PC-3 (cell line): ENCODE data around the gene CAMK2N2. TPM values are rescaled to one million over a fixed set of nuclear protein-coding genes. Genes with fewer than 3 reads are reported as not detected.

ENCODE experiments used
- ATAC-seq: fragments of 200-7000 bp; cut with Tn5 transposase; 2 replicates; pipeline ENCODE4 v1.9.1; 2020; ENCODE audit warnings: mild to moderate bottlenecking, moderate library complexity
- BruUV-seq: library from RNA; stranded (reverse); fragments of 400-500 nt; replicated peaks from 2 replicates; lab custom pipeline; 2021; lab: Mats Ljungman, UMichigan
- CTCF ChIA-PET: fragments of 300-600 bp; sonication (Branson Sonifier 250); formaldehyde crosslinking; loops from one replicate; lab custom pipeline; 2022; ENCODE audit warnings: antibody characterized with exemption; lab: Charles Lee
- POLR2A ChIA-PET: fragments of 300-600 bp; sonication (Branson Sonifier 250); formaldehyde crosslinking; loops from one replicate; lab custom pipeline; 2022; ENCODE audit warnings: antibody characterized with exemption; ENCODE audit not compliant: unreplicated experiment; lab: Charles Lee
- DNase-seq: peaks from one replicate; pipeline ENCODE4 v3.0.0-alpha.2; 2015
- H2AFZ ChIP-seq: fragments of 300-600 bp; sonication (generic); 2 replicates; pipeline ENCODE4 v1.6.0; 2016; ENCODE audit warnings: antibody characterized with exemption, low read length
- H3F3A ChIP-seq: fragments of 300-600 bp; sonication (generic); one replicate; pipeline ENCODE4 v1.6.0; 2017; ENCODE audit warnings: antibody characterized with exemption, low read length, control low read depth, mild to moderate bottlenecking; ENCODE audit not compliant: unreplicated experiment
- H3K27ac ChIP-seq: fragments of 300-600 bp; sonication (generic); 2 replicates; pipeline ENCODE4 v1.5.1; 2016; ENCODE audit warnings: mild to moderate bottlenecking, low read length
- H3K27me3 ChIP-seq: fragments of 300-600 bp; sonication (generic); 2 replicates; pipeline ENCODE4 v1.6.1; 2016; ENCODE audit warnings: low read length, mixed read lengths
- H3K36me3 ChIP-seq: fragments of 300-600 bp; sonication (generic); 2 replicates; pipeline ENCODE4 v1.6.1; 2016; ENCODE audit warnings: low read depth, mixed run types, low read length, mixed read lengths
- H3K4me1 ChIP-seq: fragments of 300-600 bp; sonication (generic); 2 replicates; pipeline ENCODE4 v1.5.1; 2016; ENCODE audit warnings: low read length; ENCODE audit not compliant: insufficient read depth
- H3K4me2 ChIP-seq: fragments of 300-600 bp; sonication (generic); 2 replicates; pipeline ENCODE4 v1.6.0; 2016; ENCODE audit warnings: low read length
- H3K4me3 ChIP-seq: fragments of 300-600 bp; sonication (generic); 2 replicates; pipeline ENCODE4 v1.5.1; 2016; ENCODE audit warnings: mild to moderate bottlenecking, low read length, mixed read lengths
- H3K79me2 ChIP-seq: fragments of 300-600 bp; sonication (generic); 2 replicates; pipeline ENCODE4 v1.6.1; 2017; ENCODE audit warnings: low read length, mixed read lengths
- H3K9ac ChIP-seq: fragments of 300-600 bp; sonication (generic); 2 replicates; pipeline ENCODE4 v1.6.0; 2016; ENCODE audit warnings: mild to moderate bottlenecking, low read length
- H3K9me2 ChIP-seq: fragments of 300-600 bp; sonication (generic); replicated peaks from 2 replicates; pipeline ENCODE4 v1.6.1; 2016; ENCODE audit warnings: mixed run types, low read length, mixed read lengths
- H3K9me3 ChIP-seq: fragments of 300-600 bp; sonication (generic); 2 replicates; pipeline ENCODE4 v1.6.1; 2016; ENCODE audit warnings: low read length, mixed read lengths
- H4K20me1 ChIP-seq: fragments of 300-600 bp; sonication (generic); 2 replicates; pipeline ENCODE4 v1.6.1; 2016; ENCODE audit warnings: low read length, mixed read lengths
- EZH2 ChIP-seq: fragments of 300-600 bp; sonication (generic); IDR thresholded peaks from one replicate; pipeline ENCODE4 v1.6.1; 2017; ENCODE audit warnings: antibody characterized with exemption, mild to moderate bottlenecking, low read length; ENCODE audit not compliant: unreplicated experiment
- EZH2phosphoT487 ChIP-seq: fragments of 300-600 bp; sonication (generic); IDR thresholded peaks from 2 replicates; pipeline ENCODE4 v1.6.1; 2018; ENCODE audit warnings: mild to moderate bottlenecking, antibody characterized with exemption, low read length, borderline replicate concordance
- intact Hi-C: fragments of 100-400 bp; cut with micrococcal nuclease; formaldehyde crosslinking; loops from 2 replicates; pipeline ENCODE4 v1.9.0; 2023
- total RNA-seq: library from RNA; depleted of rRNA; stranded (reverse); fragments of >200 nt; gene quantifications from 2 replicates; pipeline ENCODE4 v1.2.3, GENCODE V29; 2014
- TF ChIP-seq, protein P1 (sequence below): fragments of 300-600 bp; sonication (generic); conservative IDR thresholded peaks from 2 replicates; pipeline ENCODE4 v1.5.1; 2017; ENCODE audit warnings: antibody characterized with exemption, low read depth, mild to moderate bottlenecking, low read length

Gene CAMK2N2
- total RNA-seq, 1 experiment from 2014 or later: 1.1 TPM

DNA sequence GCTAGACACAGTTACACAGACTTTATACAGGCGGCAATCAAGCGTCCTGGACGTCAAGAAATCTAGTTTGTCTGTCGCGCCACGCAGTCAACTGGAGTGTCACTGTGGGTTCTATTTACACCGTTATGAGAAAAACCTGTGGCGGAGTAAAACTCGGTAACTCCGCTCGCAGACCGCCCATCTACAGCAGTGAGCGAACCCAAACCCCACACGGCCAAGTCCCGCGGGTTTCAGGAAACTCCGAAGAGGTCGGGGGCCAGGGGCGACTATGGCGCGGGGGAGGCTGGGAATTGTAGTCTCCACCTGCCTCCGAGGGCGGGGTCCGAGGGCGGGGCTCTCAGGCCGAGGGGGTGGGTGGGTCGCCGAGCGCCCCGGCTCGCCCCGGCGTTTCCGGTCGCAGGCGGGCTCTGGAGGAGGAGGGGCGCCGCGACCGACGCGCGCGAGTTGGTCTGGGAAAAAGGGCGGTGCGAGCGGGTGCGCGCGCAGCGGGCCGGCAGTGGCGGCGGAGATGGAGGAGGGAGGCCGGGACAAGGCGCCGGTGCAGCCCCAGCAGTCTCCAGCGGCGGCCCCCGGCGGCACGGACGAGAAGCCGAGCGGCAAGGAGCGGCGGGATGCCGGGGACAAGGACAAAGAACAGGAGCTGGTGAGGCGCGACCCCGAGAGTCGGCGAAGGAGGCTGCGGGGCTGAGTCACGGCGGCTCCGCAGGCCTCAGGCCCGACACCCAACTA lies 37.6 kb upstream of the CAMK2N2 start, which contains the start of gene PSMD2:
Gene PSMD2, plus strand, starts transcription at position 483 of the 729 bp plus-strand sequence. Its CDS starts 26 bp downstream, at position 509.
- H3F3A ChIP-seq: no peaks in the 10 kb centered on the region
- H3K4me2 ChIP-seq: peak within 1 kb of the TSS; percentile 94
- H3K9ac ChIP-seq: peak within 1 kb of the TSS; percentile 98
- H3K27me3 ChIP-seq: no peaks in the 10 kb centered on the region
- peaks cover 20% of the 10 kb centered on the region for H3K4me1 ChIP-seq
- peak within 1 kb of the TSS; percentile 98 for H2AFZ ChIP-seq
- H3K9me2 ChIP-seq: no peaks in the 10 kb centered on the region
- peaks cover 36% of the 10 kb centered on the region for H3K36me3 ChIP-seq
- ATAC-seq: peak; percentile 89
- H3K9me3 ChIP-seq: no peaks in the 10 kb centered on the region
- H3K4me3 ChIP-seq: peak within 1 kb of the TSS; percentile 100
- DNase-seq: peak; percentile 97
- intact Hi-C loops: loop anchor here (1.0 to 2.0 kb wide), 4 partner anchors 15 to 125 kb away; partner anchors contain the start of genes ALG3, AP2M1, EEF1AKMT4 and EIF4G1
- TF ChIP-seq, protein P1, sequence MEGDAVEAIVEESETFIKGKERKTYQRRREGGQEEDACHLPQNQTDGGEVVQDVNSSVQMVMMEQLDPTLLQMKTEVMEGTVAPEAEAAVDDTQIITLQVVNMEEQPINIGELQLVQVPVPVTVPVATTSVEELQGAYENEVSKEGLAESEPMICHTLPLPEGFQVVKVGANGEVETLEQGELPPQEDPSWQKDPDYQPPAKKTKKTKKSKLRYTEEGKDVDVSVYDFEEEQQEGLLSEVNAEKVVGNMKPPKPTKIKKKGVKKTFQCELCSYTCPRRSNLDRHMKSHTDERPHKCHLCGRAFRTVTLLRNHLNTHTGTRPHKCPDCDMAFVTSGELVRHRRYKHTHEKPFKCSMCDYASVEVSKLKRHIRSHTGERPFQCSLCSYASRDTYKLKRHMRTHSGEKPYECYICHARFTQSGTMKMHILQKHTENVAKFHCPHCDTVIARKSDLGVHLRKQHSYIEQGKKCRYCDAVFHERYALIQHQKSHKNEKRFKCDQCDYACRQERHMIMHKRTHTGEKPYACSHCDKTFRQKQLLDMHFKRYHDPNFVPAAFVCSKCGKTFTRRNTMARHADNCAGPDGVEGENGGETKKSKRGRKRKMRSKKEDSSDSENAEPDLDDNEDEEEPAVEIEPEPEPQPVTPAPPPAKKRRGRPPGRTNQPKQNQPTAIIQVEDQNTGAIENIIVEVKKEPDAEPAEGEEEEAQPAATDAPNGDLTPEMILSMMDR: no peak
- no peak for TF ChIP-seq EZH2phosphoT487
- no peak for TF ChIP-seq EZH2
- peaks cover 49% of the 10 kb centered on the region for H3K79me2 ChIP-seq
- peaks cover 35% of the 10 kb centered on the region for H4K20me1 ChIP-seq
- no TSS peak for BruUV-seq
- POLR2A ChIA-PET: interaction anchor here (0.6 kb wide), 1 partner anchor 55 kb away, joined by 3 read pairs; no protein-coding TSS in a partner anchor
- CTCF ChIA-PET: no interaction called here
- peak within 1 kb of the TSS; percentile 80 for H3K27ac ChIP-seq

DNA sequence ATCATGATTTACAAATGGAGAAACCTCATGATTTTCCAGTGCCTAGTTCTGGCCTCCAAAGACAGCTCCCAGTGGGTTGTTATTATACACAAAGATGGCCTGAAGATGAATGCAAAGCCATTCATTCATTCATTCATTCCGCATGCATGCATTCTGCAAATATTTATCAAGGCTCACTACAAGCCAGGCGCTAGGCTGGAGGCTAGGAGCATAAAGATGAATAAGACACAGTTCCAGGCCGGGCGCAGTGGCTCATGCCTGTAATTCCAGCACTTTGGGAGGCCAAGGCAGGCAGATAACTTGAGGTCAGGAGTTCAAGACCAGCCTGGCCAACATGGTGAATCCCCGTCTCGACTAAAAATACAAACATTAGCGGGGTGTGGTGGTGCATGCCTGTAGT lies 35.3 kb upstream of the CAMK2N2 start:
- Histone ChIP-seq H3K79me2 (peaks cover 26% of the 10 kb centered on the region), H3K4me2 (no peak overlapping the region), H3K9me3 (no peaks in the 10 kb centered on the region), H3K4me1 (peaks cover 12% of the 10 kb centered on the region), H3K9ac (no peak overlapping the region), H3K36me3 (peaks cover 13% of the 10 kb centered on the region), H2AFZ (no peak overlapping the region), H3F3A (no peaks in the 10 kb centered on the region), H4K20me1 (peaks cover 12% of the 10 kb centered on the region), H3K27ac (no peak overlapping the region), H3K4me3 (no peak overlapping the region), H3K9me2 (no peaks in the 10 kb centered on the region), H3K27me3 (no peaks in the 10 kb centered on the region)
- CTCF ChIA-PET: no interaction called here
- DNase-seq: no peak
- ATAC-seq: no peak
- intact Hi-C loops: no loop called here
- TF ChIP-seq, protein P1: no peak
- TF ChIP-seq EZH2: no peak
- TF ChIP-seq EZH2phosphoT487: no peak
- POLR2A ChIA-PET: no interaction called here
- BruUV-seq: no TSS peak

DNA sequence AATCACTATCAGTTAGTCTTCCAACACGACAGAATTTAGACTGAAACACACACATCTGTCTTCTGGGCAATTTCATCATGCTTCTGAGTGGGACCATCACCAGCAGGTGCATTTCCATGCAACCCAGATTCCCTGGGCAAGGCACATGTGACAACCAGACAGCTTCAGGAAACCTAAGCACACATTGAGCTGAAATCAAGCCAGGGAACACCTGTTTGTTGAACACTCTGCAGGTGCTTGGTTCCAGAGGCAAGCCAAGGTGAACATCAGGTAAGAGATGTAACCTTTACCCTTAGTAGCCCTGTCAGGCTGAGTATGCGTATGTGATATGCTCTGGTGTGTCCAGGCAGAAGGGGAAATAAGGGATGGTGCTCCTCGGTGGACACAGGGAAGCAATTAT lies 34.4 kb upstream of the CAMK2N2 start:
- TF ChIP-seq EZH2 (no peak), EZH2phosphoT487 (no peak)
- TF ChIP-seq, protein P1: no peak
- no peaks in the 10 kb centered on the region for H3K9me2 ChIP-seq
- H3K4me3 ChIP-seq: no peak overlapping the region
- DNase-seq: no peak
- H3K9ac ChIP-seq: no peak overlapping the region
- H3K36me3 ChIP-seq: peaks cover 6% of the 10 kb centered on the region
- H3K27me3 ChIP-seq: no peaks in the 10 kb centered on the region
- H3K27ac ChIP-seq: no peak overlapping the region
- H3K9me3 ChIP-seq: no peaks in the 10 kb centered on the region
- intact Hi-C loops: no loop called here
- ChIA-PET CTCF (no interaction called here), POLR2A (no interaction called here)
- ATAC-seq: no peak
- H3F3A ChIP-seq: no peaks in the 10 kb centered on the region
- H4K20me1 ChIP-seq: peaks cover 4% of the 10 kb centered on the region
- no TSS peak for BruUV-seq
- peaks cover 18% of the 10 kb centered on the region for H3K79me2 ChIP-seq
- H3K4me2 ChIP-seq: no peak overlapping the region
- H3K4me1 ChIP-seq: peaks cover 4% of the 10 kb centered on the region
- no peak overlapping the region for H2AFZ ChIP-seq
